Right atrium auricular region (tissue), 2 donors: ENCODE measurements around the gene HS6ST2. TPM values are rescaled to one million over a fixed set of nuclear protein-coding genes. Genes with fewer than 3 reads are reported as not detected.
A peak's percentile ranks its signal among the peaks of the same experiment; 100 is the strongest.

Source experiments
- DNase-seq: peaks from one replicate; pipeline ENCODE4 v3.0.0-alpha.2; 2019; ENCODE audit warnings: low spot score
- H3K27ac ChIP-seq, 2 donors: fragments of 200-600 bp; sonication (generic); 1 replicate in 1 of 2; 2 replicates in 1 of 2; pipeline ENCODE4 v1.5.1; 2016 to 2019
- H3K27me3 ChIP-seq, 2 donors: fragments of 200-600 bp; sonication (generic); one replicate each; pipeline versions ENCODE4 v1.5.1 to v1.6.0; 2017 to 2019
- H3K36me3 ChIP-seq: fragments of 200-600 bp; sonication (generic); one replicate; pipeline ENCODE4 v1.5.1; 2016
- H3K4me1 ChIP-seq, 2 donors: fragments of 200-600 bp; sonication (generic); one replicate each; pipeline versions ENCODE4 v1.5.1 to v1.6.0; 2017 to 2019
- H3K4me3 ChIP-seq, 2 donors: fragments of 200-600 bp; sonication (generic); 1 replicate in 1 of 2; 2 replicates in 1 of 2; pipeline ENCODE4 v1.5.1; 2017 to 2019; ENCODE audit warnings: mild to moderate bottlenecking in 1 of 2, moderate library complexity in 1 of 2
- H3K9me3 ChIP-seq, 2 donors: fragments of 200-600 bp; sonication (generic); one replicate each; pipeline ENCODE4 v1.5.1; 2019
- total RNA-seq, 2 donors: library from RNA; depleted of rRNA; stranded (reverse); fragments of >200 nt; gene quantifications; one replicate each; pipeline ENCODE4 v1.1.0, GENCODE V29; 2016
- TF ChIP-seq, protein P1 (sequence below), 2 donors: fragments of 200-600 bp; sonication (generic); IDR thresholded peaks; one replicate each; pipeline ENCODE4 v1.5.1; 2019; ENCODE audit warnings: antibody characterized with exemption in 2 of 2

The HS6ST2 gene
- total RNA-seq, 2 donors from 2014 or later: 0.26 to 0.39 TPM

- H3K9me3 ChIP-seq: no peaks in the 10 kb centered on the region
- no peak overlapping the region for H3K27ac ChIP-seq
- H3K27me3 ChIP-seq: peaks cover 0 to 3% of the 10 kb centered on the region in 2 donors
- TF ChIP-seq, protein P1, sequence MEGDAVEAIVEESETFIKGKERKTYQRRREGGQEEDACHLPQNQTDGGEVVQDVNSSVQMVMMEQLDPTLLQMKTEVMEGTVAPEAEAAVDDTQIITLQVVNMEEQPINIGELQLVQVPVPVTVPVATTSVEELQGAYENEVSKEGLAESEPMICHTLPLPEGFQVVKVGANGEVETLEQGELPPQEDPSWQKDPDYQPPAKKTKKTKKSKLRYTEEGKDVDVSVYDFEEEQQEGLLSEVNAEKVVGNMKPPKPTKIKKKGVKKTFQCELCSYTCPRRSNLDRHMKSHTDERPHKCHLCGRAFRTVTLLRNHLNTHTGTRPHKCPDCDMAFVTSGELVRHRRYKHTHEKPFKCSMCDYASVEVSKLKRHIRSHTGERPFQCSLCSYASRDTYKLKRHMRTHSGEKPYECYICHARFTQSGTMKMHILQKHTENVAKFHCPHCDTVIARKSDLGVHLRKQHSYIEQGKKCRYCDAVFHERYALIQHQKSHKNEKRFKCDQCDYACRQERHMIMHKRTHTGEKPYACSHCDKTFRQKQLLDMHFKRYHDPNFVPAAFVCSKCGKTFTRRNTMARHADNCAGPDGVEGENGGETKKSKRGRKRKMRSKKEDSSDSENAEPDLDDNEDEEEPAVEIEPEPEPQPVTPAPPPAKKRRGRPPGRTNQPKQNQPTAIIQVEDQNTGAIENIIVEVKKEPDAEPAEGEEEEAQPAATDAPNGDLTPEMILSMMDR (IDR thresholded peaks at IDR 0.05): no peak
- no peaks in the 10 kb centered on the region for H3K4me1 ChIP-seq
- H3K36me3 ChIP-seq: no peaks in the 10 kb centered on the region
- no peak for DNase-seq
- H3K4me3 ChIP-seq: no peak overlapping the region
These were observed 294.2 kb downstream of the HS6ST2 start for GRCh38 chrX:132664273-132664672.

DNA sequence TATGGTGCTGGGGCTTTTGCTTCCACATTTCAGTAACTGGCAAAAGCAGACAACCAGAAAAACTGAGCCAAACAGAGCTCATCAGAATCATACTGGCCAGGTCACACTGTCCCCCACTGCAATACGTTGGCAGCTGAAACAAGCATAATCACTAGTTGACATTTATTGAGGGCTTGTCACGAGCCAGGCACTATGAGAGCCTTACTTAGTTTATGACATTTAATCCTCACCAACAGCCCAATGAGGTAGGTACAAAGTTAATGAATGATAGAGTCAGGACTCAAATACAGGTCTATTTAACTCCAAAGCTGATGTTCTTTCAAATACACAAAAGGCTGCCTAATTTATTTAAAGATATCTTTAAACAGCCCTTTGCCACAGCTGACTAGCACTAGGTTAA, 295.6 kb downstream of the HS6ST2 start:
- Histone ChIP-seq H3K9me3 (no peaks in the 10 kb centered on the region), H3K27me3 (no peaks in the 10 kb centered on the region)
- TF ChIP-seq, protein P1 (IDR thresholded peaks at IDR 0.05): no peak

DNA sequence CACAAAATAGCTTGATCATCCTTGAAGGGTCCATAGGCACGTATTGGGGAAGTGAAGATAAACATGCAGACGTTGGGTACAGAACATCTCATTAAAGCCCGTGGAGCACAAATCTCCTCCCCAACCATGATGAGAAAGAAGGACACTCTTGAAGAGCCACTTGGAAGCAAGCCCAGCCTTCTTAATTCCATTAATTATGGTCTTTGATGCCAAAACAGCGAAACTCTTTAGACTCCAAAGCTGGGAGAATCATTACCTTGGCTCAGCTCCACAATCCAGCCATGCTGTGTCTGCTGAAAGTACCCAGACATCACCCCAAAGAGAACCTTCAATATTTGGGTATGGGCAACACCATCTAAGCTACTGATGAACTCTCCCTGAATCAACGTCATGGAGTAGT, 300.6 kb downstream of the HS6ST2 start:
- Histone ChIP-seq H3K27me3 (no peaks in the 10 kb centered on the region), H3K36me3 (no peaks in the 10 kb centered on the region), H3K9me3 (no peaks in the 10 kb centered on the region), H3K4me1 (no peaks in the 10 kb centered on the region), H3K27ac (no peak overlapping the region), H3K4me3 (no peak overlapping the region)
- TF ChIP-seq, protein P1 (IDR thresholded peaks at IDR 0.05): no peak
- DNase-seq: no peak

More for the DNA sequence above, 295.6 kb downstream of the HS6ST2 start:
- Histone ChIP-seq H3K27ac (no peak overlapping the region), H3K36me3 (no peaks in the 10 kb centered on the region), H3K4me1 (no peaks in the 10 kb centered on the region), H3K4me3 (no peak overlapping the region)
- DNase-seq: no peak

GRCh38 chrX:132652871-132653270, 305.6 kb downstream of the HS6ST2 start:
- TF ChIP-seq, protein P1 (IDR thresholded peaks at IDR 0.05): no peak
- Histone ChIP-seq H3K27me3 (no peaks in the 10 kb centered on the region), H3K27ac (no peak overlapping the region), H3K36me3 (no peaks in the 10 kb centered on the region), H3K4me1 (no peaks in the 10 kb centered on the region), H3K9me3 (no peaks in the 10 kb centered on the region), H3K4me3 (no peak overlapping the region)
- DNase-seq: no peak

DNA sequence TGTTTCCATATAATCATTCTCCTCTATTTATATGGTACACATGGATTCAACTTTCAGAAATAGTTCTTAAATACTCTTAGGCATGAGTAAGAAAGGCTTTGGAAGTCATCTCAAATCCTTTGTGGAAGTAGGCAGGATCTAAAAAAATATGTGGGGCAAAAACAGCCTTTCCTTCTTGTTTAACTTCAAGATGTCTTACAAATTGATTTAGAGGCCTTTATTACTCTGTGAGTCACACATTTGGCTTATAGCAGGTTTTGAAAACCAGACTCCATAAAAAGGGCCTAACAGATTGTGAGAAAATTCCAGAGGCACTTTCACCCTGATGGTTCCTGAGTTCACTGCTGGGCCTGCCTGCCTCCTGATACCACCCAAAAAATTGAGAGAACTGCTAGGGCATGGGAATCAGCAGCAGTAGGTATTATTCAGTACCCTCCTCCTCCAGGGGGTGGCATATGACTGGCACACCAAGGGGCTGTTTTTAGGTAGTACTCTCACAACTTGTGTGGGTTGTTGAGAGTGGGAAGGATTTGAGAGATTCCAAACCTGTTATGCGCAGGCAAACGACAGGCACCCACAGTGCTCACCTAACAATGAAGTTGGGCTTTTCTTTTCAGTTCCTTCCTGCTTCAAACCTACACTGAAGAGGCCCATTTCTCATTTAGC, 306.9 kb downstream of the HS6ST2 start:
- H3K27me3 ChIP-seq: no peaks in the 10 kb centered on the region
- no peak for DNase-seq
- TF ChIP-seq, protein P1 (IDR thresholded peaks at IDR 0.05): peak in 1 of 2 donors; percentile 11
- H3K4me3 ChIP-seq: no peak overlapping the region
- H3K36me3 ChIP-seq: no peaks in the 10 kb centered on the region
- H3K9me3 ChIP-seq: no peaks in the 10 kb centered on the region
- H3K27ac ChIP-seq: no peak overlapping the region
- H3K4me1 ChIP-seq: no peaks in the 10 kb centered on the region

GRCh38 chrX:132648895-132649294, 309.5 kb downstream of the HS6ST2 start:
- Histone ChIP-seq H3K4me1 (no peaks in the 10 kb centered on the region), H3K36me3 (no peaks in the 10 kb centered on the region), H3K27me3 (no peaks in the 10 kb centered on the region), H3K27ac (no peak overlapping the region), H3K4me3 (no peak overlapping the region), H3K9me3 (no peaks in the 10 kb centered on the region)
- TF ChIP-seq, protein P1 (IDR thresholded peaks at IDR 0.05): no peak
- DNase-seq: no peak
